Bronchial epithelial cell (primary cell): ENCODE data around the gene RNF11. TPM values are rescaled to one million over a fixed set of nuclear protein-coding genes. Genes with fewer than 3 reads are reported as not detected.
"Not testable (repeated sequence)": the region's sequence is repeated elsewhere in the genome, so short reads cannot be mapped to it uniquely, and the experiment has no call there.

Experiments
- DNase-seq: peaks from one replicate; pipeline ENCODE4 v3.0.0-alpha.2; 2010; ENCODE audit warnings: low read depth
- FAIRE-seq: peaks from 2 replicates; lab custom pipeline; 2011; peaks lifted over from hg19 to GRCh38; lab: Jason Lieb, UNC
- H3K27me3 ChIP-seq: 2 replicates; pipeline ENCODE4 v1.5.1; 2011; ENCODE audit warnings: low read length; ENCODE audit not compliant: control insufficient read depth, insufficient read depth
- H3K36me3 ChIP-seq: 2 replicates; pipeline ENCODE4 v1.5.1; 2011; ENCODE audit warnings: low read length; ENCODE audit not compliant: control insufficient read depth, insufficient read depth
- H3K4me3 ChIP-seq: 2 replicates; pipeline ENCODE4 v1.5.1; 2011; ENCODE audit warnings: mild to moderate bottlenecking, low read depth, low read length, control low read depth
- total RNA-seq: library from RNA; depleted of rRNA; stranded (reverse); fragments of >200 nt; gene quantifications from 2 replicates; pipeline ENCODE4 v1.2.1, GENCODE V29; 2014
- TF ChIP-seq, protein P1 (sequence below): IDR thresholded peaks from 2 replicates; pipeline ENCODE4 v1.5.1; 2011; ENCODE audit warnings: mild to moderate bottlenecking, moderate library complexity, low read length, control low read depth, inconsistent platforms; ENCODE audit not compliant: insufficient read depth, severe bottlenecking

Gene RNF11
- total RNA-seq, 1 donor from 2014 or later = 94.0 TPM

DNA sequence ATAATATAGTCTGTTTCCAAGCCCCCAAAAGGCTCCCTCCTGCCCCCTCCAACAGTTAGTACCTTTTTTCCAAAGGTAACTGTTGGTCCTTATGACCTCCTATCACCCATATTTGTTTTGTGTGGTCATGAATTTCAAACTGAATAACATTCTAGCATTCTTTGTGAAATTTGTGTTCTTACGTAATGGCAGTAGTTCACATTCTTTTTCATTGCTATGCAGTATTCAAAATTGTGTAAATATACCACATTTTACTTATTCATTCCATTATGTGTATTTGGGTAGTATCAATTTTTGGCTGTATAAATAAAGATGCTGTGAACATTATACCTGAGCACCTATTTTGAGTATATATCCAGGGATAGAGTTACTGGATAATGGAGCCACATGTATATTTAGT, 13.4 kb downstream of the RNF11 start:
- FAIRE-seq (no peak), DNase-seq (no peak)
- Histone ChIP-seq H3K36me3 (no peaks in the 10 kb centered on the region), H3K4me3 (no peak overlapping the region), H3K27me3 (no peaks in the 10 kb centered on the region)
- TF ChIP-seq, protein P1, sequence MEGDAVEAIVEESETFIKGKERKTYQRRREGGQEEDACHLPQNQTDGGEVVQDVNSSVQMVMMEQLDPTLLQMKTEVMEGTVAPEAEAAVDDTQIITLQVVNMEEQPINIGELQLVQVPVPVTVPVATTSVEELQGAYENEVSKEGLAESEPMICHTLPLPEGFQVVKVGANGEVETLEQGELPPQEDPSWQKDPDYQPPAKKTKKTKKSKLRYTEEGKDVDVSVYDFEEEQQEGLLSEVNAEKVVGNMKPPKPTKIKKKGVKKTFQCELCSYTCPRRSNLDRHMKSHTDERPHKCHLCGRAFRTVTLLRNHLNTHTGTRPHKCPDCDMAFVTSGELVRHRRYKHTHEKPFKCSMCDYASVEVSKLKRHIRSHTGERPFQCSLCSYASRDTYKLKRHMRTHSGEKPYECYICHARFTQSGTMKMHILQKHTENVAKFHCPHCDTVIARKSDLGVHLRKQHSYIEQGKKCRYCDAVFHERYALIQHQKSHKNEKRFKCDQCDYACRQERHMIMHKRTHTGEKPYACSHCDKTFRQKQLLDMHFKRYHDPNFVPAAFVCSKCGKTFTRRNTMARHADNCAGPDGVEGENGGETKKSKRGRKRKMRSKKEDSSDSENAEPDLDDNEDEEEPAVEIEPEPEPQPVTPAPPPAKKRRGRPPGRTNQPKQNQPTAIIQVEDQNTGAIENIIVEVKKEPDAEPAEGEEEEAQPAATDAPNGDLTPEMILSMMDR = no peak

DNA sequence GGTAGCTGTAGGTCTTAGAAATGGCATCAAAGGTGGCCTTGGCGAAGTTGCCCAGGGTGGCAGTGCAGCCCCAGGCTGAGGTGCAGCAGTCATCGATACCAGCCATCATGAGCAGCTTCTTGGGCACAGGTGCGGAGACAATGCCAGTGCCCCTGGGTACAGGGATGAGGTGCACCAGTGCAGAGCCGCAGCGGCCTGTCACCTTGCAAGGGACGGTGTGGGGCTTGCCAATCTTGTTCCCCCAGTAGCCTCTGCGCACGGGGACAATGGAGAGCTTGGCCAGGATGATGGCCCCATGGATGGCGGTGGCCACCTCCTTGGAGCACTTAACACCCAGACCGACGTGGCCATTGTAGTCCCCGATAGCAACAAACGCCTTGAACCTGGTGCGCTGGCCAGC, 14.7 kb downstream of the RNF11 start:
- not testable (repeated sequence) for H3K27me3 ChIP-seq, H3K4me3 ChIP-seq, H3K36me3 ChIP-seq, FAIRE-seq, DNase-seq

DNA sequence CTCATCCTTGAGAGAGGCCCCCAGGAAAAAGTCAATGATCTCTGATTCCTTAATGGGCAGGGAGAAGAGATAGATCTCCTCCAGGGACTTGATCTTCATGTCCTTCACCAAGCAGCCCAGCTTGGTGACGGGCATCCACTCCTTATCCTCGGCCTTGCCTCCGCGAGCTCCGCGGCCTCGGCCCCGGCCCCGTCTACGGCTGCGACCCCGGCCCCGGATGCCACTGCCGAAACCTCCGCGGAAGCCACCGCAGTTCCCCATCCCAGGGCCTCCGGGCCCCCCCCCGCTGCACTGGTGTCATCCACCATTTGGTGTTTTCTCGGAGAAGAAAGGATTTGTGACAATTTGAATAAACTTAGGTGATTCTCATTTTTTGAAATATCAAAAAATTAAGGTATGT, 15.1 kb downstream of the RNF11 start:
- H3K4me3 ChIP-seq, FAIRE-seq, H3K27me3 ChIP-seq, DNase-seq, H3K36me3 ChIP-seq: not testable (repeated sequence)

DNA sequence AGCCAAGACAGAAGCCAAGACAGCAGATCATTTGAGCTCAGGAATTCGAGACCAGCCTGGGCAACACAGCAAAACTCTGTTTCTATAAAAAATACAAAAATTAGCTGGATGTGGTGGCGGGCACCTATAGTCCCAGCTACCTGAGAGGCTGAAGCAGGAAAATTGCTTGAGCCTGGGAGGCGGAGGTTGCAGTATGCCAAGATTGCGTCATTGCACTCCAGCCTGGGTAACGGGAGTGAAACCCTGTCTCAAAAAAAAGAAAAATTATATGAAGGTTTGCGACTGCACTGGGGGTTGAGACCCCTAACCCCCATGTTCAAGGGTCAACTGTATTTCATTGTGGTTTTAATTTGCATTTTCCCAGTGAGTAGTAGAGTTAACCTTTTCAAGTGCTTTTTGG, 16.3 kb downstream of the RNF11 start:
- Histone ChIP-seq H3K4me3 (no peak overlapping the region), H3K36me3 (no peaks in the 10 kb centered on the region), H3K27me3 (no peaks in the 10 kb centered on the region)
- TF ChIP-seq, protein P1 = no peak
- FAIRE-seq (no peak), DNase-seq (no peak)

DNA sequence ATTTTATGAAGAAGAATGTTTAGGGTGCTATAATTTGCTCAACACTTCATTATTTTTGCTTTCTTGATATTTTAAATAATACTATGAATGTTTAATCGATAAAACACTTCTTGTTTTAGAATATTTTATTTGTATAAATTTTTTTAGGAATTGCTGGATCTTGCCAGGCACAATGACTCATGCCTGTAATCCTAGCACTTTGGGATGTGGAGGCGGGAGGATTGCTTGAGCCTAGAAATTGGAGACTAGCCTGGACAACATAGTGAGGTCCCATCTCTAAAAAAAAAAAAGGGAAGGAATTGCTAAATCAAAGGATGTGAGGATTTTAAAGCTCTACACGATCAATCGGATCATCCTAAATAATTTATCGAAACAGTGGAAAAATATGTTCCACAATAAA, 17.6 kb downstream of the RNF11 start:
- Histone ChIP-seq H3K4me3 (no peak overlapping the region), H3K36me3 (no peaks in the 10 kb centered on the region), H3K27me3 (no peaks in the 10 kb centered on the region)
- FAIRE-seq (no peak), DNase-seq (peak; percentile 34)
- TF ChIP-seq, protein P1 = no peak

DNA sequence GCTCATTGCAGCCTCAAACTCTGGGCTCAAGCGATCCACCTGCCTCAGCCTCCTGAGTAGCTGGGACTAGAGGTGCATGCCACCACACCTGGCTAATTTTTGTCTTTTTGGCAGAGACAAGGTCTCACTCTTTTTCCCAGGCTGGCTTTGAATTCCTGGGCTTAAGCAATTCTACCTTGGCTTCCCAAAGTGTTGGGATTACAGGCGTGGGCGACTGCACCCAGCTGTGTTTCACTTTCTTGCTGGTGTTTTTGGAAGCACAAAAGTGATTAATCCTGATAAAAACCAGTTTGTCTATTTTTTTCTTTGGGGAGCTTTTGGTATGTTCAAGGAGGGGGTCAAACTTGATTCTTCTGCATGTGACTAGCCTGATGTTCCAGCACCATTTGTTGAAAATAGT, 19.3 kb downstream of the RNF11 start:
- FAIRE-seq (no peak), DNase-seq (no peak)
- no peaks in the 10 kb centered on the region for H3K36me3 ChIP-seq
- no peak overlapping the region for H3K4me3 ChIP-seq
- no peaks in the 10 kb centered on the region for H3K27me3 ChIP-seq
- TF ChIP-seq, protein P1 = no peak

DNA sequence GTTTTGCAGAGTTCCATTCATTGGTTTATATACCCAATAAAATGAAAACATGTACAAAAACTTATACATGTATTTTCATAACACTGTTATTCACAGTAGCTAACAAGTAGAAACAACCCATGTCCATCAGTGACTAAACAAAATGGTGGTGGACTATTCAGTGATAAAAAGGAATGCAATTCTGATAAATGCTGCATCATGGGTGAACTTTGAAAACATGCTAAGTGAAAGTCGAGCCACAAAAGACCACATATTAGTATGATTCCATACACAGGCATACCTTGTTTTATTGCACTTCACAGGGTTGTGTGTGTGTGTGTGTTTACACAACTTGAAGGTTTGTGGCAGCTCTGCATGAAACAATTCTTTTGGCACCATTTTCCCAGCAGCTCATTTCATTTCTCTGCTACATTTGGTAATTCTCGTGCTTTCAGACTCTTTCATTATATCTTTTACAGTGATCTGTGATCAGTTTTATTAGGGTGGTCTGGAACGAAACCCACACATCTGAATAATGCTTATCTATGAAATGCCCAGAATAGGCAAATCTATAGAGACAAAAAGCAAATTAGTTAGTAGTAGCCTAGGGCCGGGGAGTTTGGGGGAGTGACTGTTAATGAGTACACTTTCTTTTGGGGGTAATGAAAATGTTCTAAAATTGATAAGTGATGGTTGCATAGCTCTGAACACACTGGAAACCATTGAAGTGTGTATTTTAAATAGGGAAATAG, 27.2 kb downstream of the RNF11 start:
- Histone ChIP-seq H3K4me3 (no peak overlapping the region), H3K36me3 (no peaks in the 10 kb centered on the region), H3K27me3 (no peaks in the 10 kb centered on the region)
- FAIRE-seq (no peak), DNase-seq (no peak)
- TF ChIP-seq, protein P1 = no peak
